Naive thymus-derived CD4-positive, alpha-beta T cell (primary cell): ENCODE data around the gene SLC4A11. TPM values are rescaled to one million over a fixed set of nuclear protein-coding genes. Genes with fewer than 3 reads are reported as not detected.

Source experiments
- ATAC-seq: fragments of 150-1000 bp; cut with Tn5 transposase; 2 replicates; pipeline ENCODE4 v1.10.0; 2021; ENCODE audit warnings: mild to moderate bottlenecking, moderate library complexity
- CTCF ChIA-PET: fragments of 350-600 bp; sonication (Branson Sonifier 250); formaldehyde crosslinking; loops from one replicate; lab custom pipeline; 2021; ENCODE audit warnings: antibody characterized with exemption; lab: Charles Lee
- POLR2A ChIA-PET: fragments of 350-600 bp; sonication (Branson Sonifier 250); formaldehyde crosslinking; loops from one replicate; lab custom pipeline; 2021; ENCODE audit warnings: antibody characterized with exemption, inconsistent platforms; lab: Charles Lee
- DNase-seq, 9 donors: peaks; one replicate each; pipeline versions ENCODE4 v3.0.0 to v3.0.0-alpha.2; 2020 to 2022; ENCODE audit warnings: mixed read lengths in 1 of 9
- H3K27ac ChIP-seq: one replicate; pipeline ENCODE4 v1.7.0; 2013; ENCODE audit warnings: mild to moderate bottlenecking, low read depth, low read length, moderate library complexity
- H3K27me3 ChIP-seq, 2 donors: one replicate each; pipeline ENCODE4 v1.7.0; 2013; ENCODE audit warnings: low read length in 2 of 2, mild to moderate bottlenecking in 2 of 2, moderate library complexity in 2 of 2; ENCODE audit not compliant: control insufficient read depth in 2 of 2, insufficient read depth in 2 of 2
- H3K36me3 ChIP-seq, 3 experiments: 1 replicate in 2 of 3; 2 replicates in 1 of 3; pipeline ENCODE4 v1.7.0; 2013; ENCODE audit warnings: low read length in 3 of 3, mild to moderate bottlenecking in 3 of 3, moderate library complexity in 1 of 3; ENCODE audit not compliant: insufficient read depth in 3 of 3, control insufficient read depth in 2 of 3
- H3K4me1 ChIP-seq, 2 donors: one replicate each; pipeline ENCODE4 v1.7.0; 2013; ENCODE audit warnings: low read length in 2 of 2, mild to moderate bottlenecking in 2 of 2, moderate library complexity in 1 of 2; ENCODE audit not compliant: control insufficient read depth in 2 of 2, insufficient read depth in 2 of 2
- H3K4me3 ChIP-seq: 2 replicates; pipeline ENCODE4 v1.7.0; 2013; ENCODE audit warnings: mild to moderate bottlenecking, low read length
- H3K9me3 ChIP-seq, 3 experiments: 1 replicate in 2 of 3; 2 replicates in 1 of 3; pipeline ENCODE4 v1.7.0; 2013; ENCODE audit warnings: low read length in 3 of 3; ENCODE audit not compliant: control insufficient read depth in 2 of 3
- H3K27ac Mint-ChIP-seq, 9 donors: one replicate each; pipeline ENCODE4 v1.8.0; 2020 to 2022; ENCODE audit warnings: mixed read lengths in 9 of 9, mild to moderate bottlenecking in 8 of 9, moderate library complexity in 5 of 9, inconsistent platforms in 2 of 9
- H3K27me3 Mint-ChIP-seq, 5 donors: one replicate each; pipeline ENCODE4 v1.8.0; 2021 to 2022; ENCODE audit warnings: mixed read lengths in 5 of 5, mild to moderate bottlenecking in 1 of 5
- H3K36me3 Mint-ChIP-seq, 5 donors: one replicate each; pipeline ENCODE4 v1.8.0; 2020 to 2022; ENCODE audit warnings: mixed read lengths in 5 of 5, mild to moderate bottlenecking in 3 of 5, inconsistent platforms in 1 of 5
- H3K4me1 Mint-ChIP-seq, 7 donors: one replicate each; pipeline ENCODE4 v1.8.0; 2020 to 2022; ENCODE audit warnings: mixed read lengths in 7 of 7, mild to moderate bottlenecking in 3 of 7, inconsistent platforms in 1 of 7
- H3K4me3 Mint-ChIP-seq, 10 donors: one replicate each; pipeline ENCODE4 v1.8.0; 2020 to 2022; ENCODE audit warnings: mild to moderate bottlenecking in 10 of 10, mixed read lengths in 10 of 10, moderate library complexity in 6 of 10, inconsistent platforms in 2 of 10
- H3K9me3 Mint-ChIP-seq, 11 donors: one replicate each; pipeline ENCODE4 v1.8.0; 2020 to 2022; ENCODE audit warnings: mixed read lengths in 11 of 11, mild to moderate bottlenecking in 4 of 11, inconsistent platforms in 1 of 11, moderate library complexity in 1 of 11
- intact Hi-C, 2 donors: fragments of 100-400 bp; cut with micrococcal nuclease; formaldehyde crosslinking; loops; one replicate each; pipeline ENCODE4 v1.15.1; 2023
- polyA plus RNA-seq, 2 donors: library from polyadenylated mRNA; unstranded; fragments of 300-500 nt; fragmentation: Illumina TruSeq; gene quantifications; one replicate each; pipeline ENCODE4 v1.2.3, GENCODE V29; 2021
- total RNA-seq, 6 experiments: library from RNA in 5 of 6; stranded (reverse) in 5 of 6; gene quantifications; 1 replicate in 5 of 6; 2 replicates in 1 of 6; pipeline ENCODE4 v1.2.3 and lab custom pipeline; 2021 to 2026

Gene SLC4A11
- total and polyA plus RNA-seq, 7 experiments from 2014 or later: 0.19 to 1.5 (median 0.93) TPM; not detected in 3

DNA sequence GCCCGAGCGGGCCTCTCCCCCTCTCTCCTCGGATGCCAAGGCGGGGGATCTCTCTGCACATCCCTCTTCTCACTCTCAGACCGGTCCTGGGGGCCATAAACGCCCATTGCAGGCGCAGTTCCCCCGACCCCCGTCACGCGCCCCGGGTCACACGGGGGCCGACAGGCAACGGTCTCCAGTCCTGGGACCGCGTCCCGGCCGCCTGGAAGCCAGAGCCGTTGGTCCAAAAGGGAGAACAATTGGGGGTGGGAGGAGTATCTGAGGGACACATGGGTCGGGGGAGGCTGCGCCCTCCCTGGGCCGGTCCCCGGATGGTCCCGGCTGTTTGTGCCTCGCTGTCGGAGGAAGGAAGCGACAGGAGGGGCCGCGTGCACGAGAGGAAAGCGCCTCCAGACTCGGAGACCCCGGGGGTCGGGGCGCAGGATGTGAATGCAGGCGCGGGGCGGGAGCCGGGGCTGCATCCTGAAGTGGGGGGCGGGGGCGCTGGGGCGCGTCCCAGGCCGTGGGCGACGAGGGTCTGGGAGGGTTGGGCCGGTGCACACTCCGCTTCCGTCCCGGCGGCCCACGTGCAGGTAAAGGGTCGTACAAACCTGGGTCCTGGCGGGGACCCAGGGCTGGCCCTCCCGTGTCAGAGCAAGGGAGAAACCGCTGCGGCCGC lies 903 bp downstream of the SLC4A11 start:
- peaks cover 37 to 60% (median 47%) of the 10 kb centered on the region in 5 donors for H3K27me3 Mint-ChIP-seq
- H3K27me3 ChIP-seq: peaks cover 0 to 27% of the 10 kb centered on the region in 2 donors

DNA sequence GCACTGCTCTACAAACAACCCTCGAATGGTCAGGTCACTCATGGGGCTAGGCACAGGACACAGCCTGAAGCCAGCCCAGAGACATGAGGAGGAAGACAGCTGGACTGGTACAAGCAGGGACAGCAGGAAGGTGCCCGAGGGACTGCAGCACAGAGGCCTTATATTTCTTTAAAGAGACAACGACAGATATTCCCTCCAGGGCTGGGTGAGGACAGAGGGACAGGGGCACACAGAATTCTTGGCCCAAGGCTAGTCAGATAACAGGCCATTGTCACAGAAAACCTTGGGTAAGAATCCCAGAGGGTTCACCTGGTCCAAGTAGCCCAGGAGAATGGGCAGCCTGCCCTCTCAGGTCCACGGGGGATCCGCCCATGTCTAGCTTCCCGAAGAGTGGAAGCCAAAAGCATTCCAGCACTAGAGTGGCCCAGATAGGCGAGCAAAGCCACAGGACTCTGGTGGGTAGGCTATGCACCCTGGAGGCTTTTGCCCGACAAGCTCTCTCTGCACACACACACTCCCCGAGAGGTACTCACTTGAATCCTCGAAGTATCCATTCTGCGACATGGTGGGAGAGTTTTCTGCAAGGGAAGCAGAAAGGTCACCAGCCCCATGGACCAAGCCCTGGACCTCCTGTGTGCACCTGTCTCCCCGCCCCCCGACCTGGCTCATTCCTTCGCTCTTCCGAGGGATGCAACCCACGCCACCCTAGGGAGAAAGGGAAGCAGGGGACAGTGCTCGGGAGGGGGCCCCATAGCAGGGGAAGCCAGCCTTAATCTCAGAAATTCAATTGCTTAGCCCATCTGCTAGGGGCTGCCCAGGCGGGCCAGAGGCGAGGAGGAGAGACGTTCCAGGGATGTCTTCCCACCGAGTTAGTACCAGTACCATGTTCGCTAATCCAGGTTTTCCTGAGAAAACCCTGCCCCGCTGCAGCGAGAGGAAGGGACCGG lies 1.7 kb downstream of the SLC4A11 start:
- ChIA-PET POLR2A (interaction anchor here (0.7 kb wide), 1 partner anchor 72 kb away, joined by 4 read pairs; no protein-coding TSS in a partner anchor), CTCF (no interaction called here)
- Histone ChIP-seq H3K36me3 (no peaks in the 10 kb centered on the region), H3K4me3 (no peak overlapping the region), H3K27ac (no peak overlapping the region), H3K27me3 (peaks cover 0 to 27% of the 10 kb centered on the region in 2 donors), H3K4me1 (peaks cover 0 to 16% of the 10 kb centered on the region in 2 donors), H3K9me3 (no peaks in the 10 kb centered on the region)
- Mint-ChIP-seq H3K9me3 (peaks cover 0 to 1% (median 0%) of the 10 kb centered on the region in 11 donors), H3K27ac (peak overlapping the region in 2 of 9 donors; percentile 14 to 51), H3K4me3 (peak overlapping the region; percentile 52 to 97 (median 76)), H3K4me1 (peaks cover 6 to 16% (median 7%) of the 10 kb centered on the region in 7 donors), H3K27me3 (peaks cover 37 to 58% (median 44%) of the 10 kb centered on the region in 5 donors), H3K36me3 (no peaks in the 10 kb centered on the region)
- intact Hi-C loops: no loop called here
- ATAC-seq (no peak), DNase-seq (no peak)

More for the DNA sequence above, 903 bp downstream of the SLC4A11 start:
- H3K27ac ChIP-seq: no peak overlapping the region
- H3K4me3 ChIP-seq: peak overlapping the region; percentile 59
- no peak for ATAC-seq
- peaks cover 6 to 16% (median 7%) of the 10 kb centered on the region in 7 donors for H3K4me1 Mint-ChIP-seq
- CTCF ChIA-PET: no interaction called here
- H3K36me3 ChIP-seq: no peaks in the 10 kb centered on the region
- H3K4me3 Mint-ChIP-seq: peak overlapping the region; percentile 42 to 97 (median 78)
- no peak overlapping the region for H3K27ac Mint-ChIP-seq
- POLR2A ChIA-PET: no interaction called here
- no peak for DNase-seq
- intact Hi-C loops: loop anchor here in 1 of 2 donors (2.0 kb wide), 1 partner anchor 15 kb away; no protein-coding TSS in a partner anchor
- H3K9me3 ChIP-seq: no peaks in the 10 kb centered on the region
- peaks cover 0 to 16% of the 10 kb centered on the region in 2 donors for H3K4me1 ChIP-seq
- H3K9me3 Mint-ChIP-seq: peaks cover 0 to 1% (median 0%) of the 10 kb centered on the region in 11 donors
- H3K36me3 Mint-ChIP-seq: no peaks in the 10 kb centered on the region

DNA sequence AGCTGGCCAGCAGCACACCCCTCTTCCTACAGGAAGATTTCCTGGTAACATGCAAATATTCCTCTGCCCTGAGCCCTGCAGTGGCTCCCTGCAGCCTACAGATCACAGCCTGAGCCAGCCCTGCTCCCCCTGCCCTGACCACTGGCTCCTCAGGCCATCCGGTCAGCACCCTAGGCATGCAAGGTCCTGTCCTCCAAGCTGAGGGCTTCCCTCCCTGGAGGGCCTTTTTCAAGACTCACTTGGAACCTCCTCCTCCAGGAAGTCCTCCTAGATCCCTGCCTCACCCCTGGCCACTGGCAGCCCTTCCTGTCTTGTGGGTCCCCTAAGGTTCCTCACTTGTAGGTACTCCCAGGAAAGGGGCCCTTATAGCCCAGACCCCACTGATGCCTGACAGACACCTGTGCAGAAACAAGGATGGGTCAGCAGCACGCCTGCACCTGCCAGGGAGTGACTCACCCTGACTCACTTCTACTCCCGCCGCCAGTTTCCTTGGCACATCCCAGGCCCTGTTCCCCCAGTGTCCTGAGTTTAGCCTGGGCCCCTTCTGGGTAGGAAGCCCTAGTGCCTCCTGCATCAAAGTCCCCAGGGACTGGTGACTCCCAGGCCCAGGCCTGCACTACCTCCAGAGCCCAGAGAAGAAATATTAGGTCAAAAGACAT lies 3.2 kb downstream of the SLC4A11 start:
- intact Hi-C loops: no loop called here
- peaks cover 6 to 13% (median 7%) of the 10 kb centered on the region in 7 donors for H3K4me1 Mint-ChIP-seq

DNA sequence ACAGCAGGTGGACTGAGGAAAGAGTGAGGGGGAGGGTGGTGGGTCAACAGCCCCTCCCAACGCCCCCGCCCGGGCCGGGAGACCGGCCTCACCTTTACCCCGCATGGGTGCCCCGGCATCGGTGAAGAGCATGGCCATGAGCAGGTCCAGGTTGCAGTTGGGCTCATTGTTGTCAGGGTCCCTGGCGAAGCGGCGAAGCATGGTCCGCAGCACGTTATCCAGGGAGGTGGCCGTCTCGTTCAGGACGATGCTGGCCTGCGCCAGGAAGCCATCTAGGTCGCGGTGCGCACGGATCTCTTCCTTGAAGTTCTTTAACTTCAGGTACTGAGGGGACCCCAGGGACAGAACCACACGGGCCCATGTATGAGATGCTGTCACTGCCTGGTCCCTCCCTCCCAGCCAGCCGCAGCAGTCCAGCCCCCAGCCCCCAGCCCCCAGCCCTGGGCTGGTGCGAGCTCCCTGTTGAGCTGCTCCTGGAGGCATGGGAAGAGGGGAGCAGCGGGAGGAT lies 4.9 kb downstream of the SLC4A11 start:
- DNase-seq (no peak), ATAC-seq (no peak)
- ChIA-PET POLR2A (no interaction called here), CTCF (no interaction called here)
- no peaks in the 10 kb centered on the region for H3K36me3 Mint-ChIP-seq
- H3K9me3 Mint-ChIP-seq: peaks cover 0 to 1% (median 0%) of the 10 kb centered on the region in 11 donors
- peaks cover 0 to 6% (median 3%) of the 10 kb centered on the region in 7 donors for H3K4me1 Mint-ChIP-seq
- H3K9me3 ChIP-seq: no peaks in the 10 kb centered on the region
- no peak overlapping the region for H3K27ac Mint-ChIP-seq
- H3K27me3 ChIP-seq: peaks cover 0 to 13% of the 10 kb centered on the region in 2 donors
- no peak overlapping the region for H3K4me3 ChIP-seq
- peaks cover 0 to 5% of the 10 kb centered on the region in 2 donors for H3K4me1 ChIP-seq
- no peaks in the 10 kb centered on the region for H3K36me3 ChIP-seq
- H3K4me3 Mint-ChIP-seq: no peak overlapping the region
- intact Hi-C loops: no loop called here
- H3K27me3 Mint-ChIP-seq: peaks cover 20 to 29% (median 25%) of the 10 kb centered on the region in 5 donors
- H3K27ac ChIP-seq: no peak overlapping the region

More for the DNA sequence above, 3.2 kb downstream of the SLC4A11 start:
- H3K4me1 ChIP-seq: peaks cover 0 to 16% of the 10 kb centered on the region in 2 donors
- CTCF ChIA-PET: interaction anchor here (0.6 kb wide), 1 partner anchor 84 kb away, joined by 3 read pairs; no protein-coding TSS in a partner anchor
- peaks cover 0 to 1% (median 0%) of the 10 kb centered on the region in 11 donors for H3K9me3 Mint-ChIP-seq
- no peaks in the 10 kb centered on the region for H3K36me3 Mint-ChIP-seq
- peaks cover 0 to 27% of the 10 kb centered on the region in 2 donors for H3K27me3 ChIP-seq
- peaks cover 30 to 43% (median 36%) of the 10 kb centered on the region in 5 donors for H3K27me3 Mint-ChIP-seq
- H3K27ac ChIP-seq: no peak overlapping the region
- no peaks in the 10 kb centered on the region for H3K9me3 ChIP-seq
- ATAC-seq (no peak), DNase-seq (no peak)
- no peak overlapping the region for H3K27ac Mint-ChIP-seq
- no peak overlapping the region for H3K4me3 ChIP-seq
- POLR2A ChIA-PET: no interaction called here
- H3K36me3 ChIP-seq: no peaks in the 10 kb centered on the region
- no peak overlapping the region for H3K4me3 Mint-ChIP-seq

DNA sequence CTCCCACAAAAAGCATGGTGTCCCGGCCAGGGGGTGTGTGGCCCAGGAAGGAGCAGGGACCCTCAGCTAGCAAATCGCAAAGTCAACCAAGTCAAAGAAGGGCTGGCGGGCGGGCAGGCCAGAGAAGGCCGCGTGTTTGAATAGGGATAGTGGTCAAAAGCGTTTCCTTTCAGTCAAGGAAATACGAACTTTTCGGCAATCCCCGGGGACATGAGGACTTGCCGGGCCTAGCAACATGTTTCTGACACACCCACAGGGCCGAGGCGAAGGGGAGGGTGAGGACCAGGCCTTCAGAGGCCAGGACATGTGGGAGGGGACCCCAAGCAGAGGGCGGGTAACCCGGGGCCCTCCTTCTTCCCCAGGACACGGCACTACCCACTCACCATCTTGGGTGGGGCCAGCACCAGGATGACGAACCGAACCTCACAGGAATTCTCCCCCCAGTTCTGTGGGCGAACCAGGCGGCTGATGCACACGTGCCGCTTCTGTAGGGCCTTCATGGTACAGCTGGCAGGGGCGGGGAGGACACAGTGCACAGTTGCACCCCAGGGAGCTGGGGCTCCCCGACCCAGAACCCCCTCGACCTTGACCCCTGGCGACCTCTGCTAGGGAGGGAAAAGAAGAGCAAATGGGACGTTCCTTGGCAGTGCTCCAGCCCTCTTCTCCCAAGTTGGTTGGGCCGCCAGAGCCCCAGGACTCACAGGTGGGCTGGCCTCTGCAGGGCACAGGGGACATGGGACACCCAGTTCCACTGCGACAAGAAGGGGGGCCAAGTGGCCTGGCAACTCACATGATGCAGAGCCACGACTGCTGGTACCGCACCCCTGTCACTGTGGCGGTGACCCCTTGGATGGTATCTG lies 5.6 kb downstream of the SLC4A11 start:
- Mint-ChIP-seq H3K36me3 (no peaks in the 10 kb centered on the region), H3K4me3 (no peak overlapping the region), H3K27ac (no peak overlapping the region), H3K9me3 (peaks cover 0 to 1% (median 0%) of the 10 kb centered on the region in 11 donors), H3K27me3 (peaks cover 20 to 29% (median 25%) of the 10 kb centered on the region in 5 donors), H3K4me1 (peaks cover 0 to 6% (median 3%) of the 10 kb centered on the region in 7 donors)
- Histone ChIP-seq H3K27ac (no peak overlapping the region), H3K36me3 (no peaks in the 10 kb centered on the region), H3K4me1 (peaks cover 0 to 5% of the 10 kb centered on the region in 2 donors), H3K4me3 (no peak overlapping the region), H3K9me3 (no peaks in the 10 kb centered on the region), H3K27me3 (peaks cover 0 to 13% of the 10 kb centered on the region in 2 donors)
- CTCF ChIA-PET: no interaction called here
- no peak for DNase-seq
- ATAC-seq: no peak
- POLR2A ChIA-PET: no interaction called here
- intact Hi-C loops: no loop called here
